Parathyroid adenoma (tissue), 2 donors: ENCODE results near the gene GREB1L.
"Not testable (repeated sequence)": the region's sequence is repeated elsewhere in the genome, so short reads cannot be mapped to it uniquely, and the experiment has no call there.

ENCODE experiments used
- H2AFZ ChIP-seq: fragments of 300-600 bp; sonication (generic); one replicate; pipeline ENCODE4 v1.7.0; 2017; ENCODE audit warnings: antibody characterized with exemption, mild to moderate bottlenecking
- H3K27ac ChIP-seq: fragments of 300-600 bp; sonication (generic); one replicate; pipeline ENCODE4 v1.7.0; 2017
- H3K27me3 ChIP-seq: fragments of 300-600 bp; sonication (generic); one replicate; pipeline ENCODE4 v1.7.0; 2017; ENCODE audit warnings: low read length; ENCODE audit not compliant: control insufficient read depth, insufficient read depth
- H3K36me3 ChIP-seq: fragments of 300-600 bp; sonication (generic); one replicate; pipeline ENCODE4 v1.7.0; 2017; ENCODE audit warnings: low read length; ENCODE audit not compliant: control insufficient read depth, insufficient read depth
- H3K4me1 ChIP-seq: fragments of 300-600 bp; sonication (generic); one replicate; pipeline ENCODE4 v1.7.0; 2017; ENCODE audit warnings: control low read depth
- H3K4me2 ChIP-seq: fragments of 300-600 bp; sonication (generic); one replicate; pipeline ENCODE4 v1.7.0; 2017; ENCODE audit warnings: low read length
- H3K4me3 ChIP-seq: fragments of 300-600 bp; sonication (generic); one replicate; pipeline ENCODE4 v1.7.0; 2017; ENCODE audit warnings: low read depth, low read length
- H3K79me2 ChIP-seq: fragments of 300-600 bp; sonication (generic); one replicate; pipeline ENCODE4 v1.7.0; 2017; ENCODE audit warnings: control low read depth
- H3K9ac ChIP-seq: fragments of 300-600 bp; sonication (generic); one replicate; pipeline ENCODE4 v1.7.0; 2017; ENCODE audit warnings: mild to moderate bottlenecking
- H3K9me3 ChIP-seq: fragments of 300-600 bp; sonication (generic); one replicate; pipeline ENCODE4 v1.7.0; 2017; ENCODE audit warnings: low read length; ENCODE audit not compliant: control insufficient read depth
- TF ChIP-seq, protein P1 (sequence below): fragments of 300-600 bp; sonication (generic); IDR thresholded peaks from one replicate; pipeline ENCODE4 v1.7.0; 2017; ENCODE audit warnings: antibody characterized with exemption, mild to moderate bottlenecking
- donor health status: primary hyperparathyroidism.

Gene GREB1L

DNA sequence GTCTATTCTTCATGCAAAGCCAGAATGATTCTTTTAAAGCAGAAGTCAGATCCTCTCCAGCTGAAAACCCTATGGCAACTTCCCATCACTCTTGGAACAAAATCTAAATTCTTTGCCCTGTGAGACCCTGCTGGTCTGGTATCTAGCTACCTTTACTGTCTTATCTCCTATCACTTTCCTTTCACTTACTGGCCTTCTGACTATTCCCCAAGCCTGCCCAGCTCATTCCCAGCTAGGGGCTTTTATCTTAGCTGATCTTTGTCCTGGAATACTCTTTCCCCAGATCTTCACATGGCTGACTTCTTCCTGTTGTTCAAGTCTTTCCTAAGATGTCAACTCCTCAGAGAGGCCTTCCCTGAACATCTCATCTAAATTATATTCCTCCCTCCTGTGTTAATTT lies 63.6 kb downstream of the GREB1L start:
- no peak overlapping the region for H3K4me3 ChIP-seq
- H3K27me3 ChIP-seq: no peaks in the 10 kb centered on the region
- peaks cover 3% of the 10 kb centered on the region for H3K4me1 ChIP-seq
- no peaks in the 10 kb centered on the region for H3K36me3 ChIP-seq
- no peak overlapping the region for H3K9ac ChIP-seq
- no peaks in the 10 kb centered on the region for H3K9me3 ChIP-seq
- H3K4me2 ChIP-seq: no peak overlapping the region
- no peak overlapping the region for H2AFZ ChIP-seq
- TF ChIP-seq, protein P1, sequence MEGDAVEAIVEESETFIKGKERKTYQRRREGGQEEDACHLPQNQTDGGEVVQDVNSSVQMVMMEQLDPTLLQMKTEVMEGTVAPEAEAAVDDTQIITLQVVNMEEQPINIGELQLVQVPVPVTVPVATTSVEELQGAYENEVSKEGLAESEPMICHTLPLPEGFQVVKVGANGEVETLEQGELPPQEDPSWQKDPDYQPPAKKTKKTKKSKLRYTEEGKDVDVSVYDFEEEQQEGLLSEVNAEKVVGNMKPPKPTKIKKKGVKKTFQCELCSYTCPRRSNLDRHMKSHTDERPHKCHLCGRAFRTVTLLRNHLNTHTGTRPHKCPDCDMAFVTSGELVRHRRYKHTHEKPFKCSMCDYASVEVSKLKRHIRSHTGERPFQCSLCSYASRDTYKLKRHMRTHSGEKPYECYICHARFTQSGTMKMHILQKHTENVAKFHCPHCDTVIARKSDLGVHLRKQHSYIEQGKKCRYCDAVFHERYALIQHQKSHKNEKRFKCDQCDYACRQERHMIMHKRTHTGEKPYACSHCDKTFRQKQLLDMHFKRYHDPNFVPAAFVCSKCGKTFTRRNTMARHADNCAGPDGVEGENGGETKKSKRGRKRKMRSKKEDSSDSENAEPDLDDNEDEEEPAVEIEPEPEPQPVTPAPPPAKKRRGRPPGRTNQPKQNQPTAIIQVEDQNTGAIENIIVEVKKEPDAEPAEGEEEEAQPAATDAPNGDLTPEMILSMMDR: no peak
- H3K27ac ChIP-seq: no peak overlapping the region
- no peaks in the 10 kb centered on the region for H3K79me2 ChIP-seq

DNA sequence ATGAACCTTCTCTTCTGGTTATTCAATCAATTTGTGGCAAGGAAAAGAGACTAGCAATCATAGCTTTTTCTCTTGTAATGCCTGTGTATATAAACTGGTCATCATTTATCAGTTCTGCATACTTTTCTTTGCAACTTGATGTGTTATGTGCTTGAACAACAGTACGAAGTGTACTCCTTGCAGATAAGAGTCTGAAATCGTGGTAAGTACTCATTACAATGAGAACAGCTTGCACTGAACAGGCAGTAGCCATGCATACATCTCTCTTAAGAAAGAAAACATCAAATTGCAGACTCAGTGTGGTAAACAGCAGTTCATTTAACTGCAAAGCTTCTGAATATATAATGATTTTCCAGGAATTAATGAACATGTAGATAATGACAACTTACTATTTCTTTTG lies 64.3 kb downstream of the GREB1L start:
- H3K4me1 ChIP-seq: no peaks in the 10 kb centered on the region
- TF ChIP-seq, protein P1: no peak
- H3K79me2 ChIP-seq: no peaks in the 10 kb centered on the region
- H3K27ac ChIP-seq: no peak overlapping the region
- no peaks in the 10 kb centered on the region for H3K27me3 ChIP-seq
- no peak overlapping the region for H2AFZ ChIP-seq
- H3K36me3 ChIP-seq: no peaks in the 10 kb centered on the region
- H3K4me3 ChIP-seq: no peak overlapping the region
- no peaks in the 10 kb centered on the region for H3K9me3 ChIP-seq
- no peak overlapping the region for H3K9ac ChIP-seq
- no peak overlapping the region for H3K4me2 ChIP-seq

DNA sequence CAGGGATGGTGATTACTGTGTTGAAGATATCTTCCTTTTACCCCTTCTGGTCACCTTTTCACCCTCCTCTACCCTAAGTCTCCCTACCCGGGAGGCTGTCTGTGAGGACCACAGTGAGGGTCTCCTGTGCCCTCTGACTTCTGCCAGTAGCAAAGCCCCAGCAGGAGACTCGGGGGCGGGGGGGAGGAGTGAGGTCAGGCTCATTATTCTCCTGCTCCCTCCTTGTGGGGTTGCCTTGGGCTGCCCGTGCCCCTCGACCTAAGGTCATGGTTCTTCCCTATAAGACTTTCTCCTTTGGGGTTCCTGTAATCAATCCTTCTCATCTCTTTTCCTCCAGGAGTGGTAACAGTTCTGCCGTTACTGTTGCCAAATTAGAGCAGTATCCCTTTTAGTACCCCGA lies 65.5 kb downstream of the GREB1L start:
- Histone ChIP-seq H3K36me3 (no peaks in the 10 kb centered on the region), H3K9ac (no peak overlapping the region), H2AFZ (no peak overlapping the region), H3K4me1 (no peaks in the 10 kb centered on the region), H3K4me2 (no peak overlapping the region), H3K4me3 (no peak overlapping the region), H3K79me2 (no peaks in the 10 kb centered on the region), H3K9me3 (no peaks in the 10 kb centered on the region), H3K27ac (no peak overlapping the region), H3K27me3 (no peaks in the 10 kb centered on the region)
- TF ChIP-seq, protein P1: no peak

DNA sequence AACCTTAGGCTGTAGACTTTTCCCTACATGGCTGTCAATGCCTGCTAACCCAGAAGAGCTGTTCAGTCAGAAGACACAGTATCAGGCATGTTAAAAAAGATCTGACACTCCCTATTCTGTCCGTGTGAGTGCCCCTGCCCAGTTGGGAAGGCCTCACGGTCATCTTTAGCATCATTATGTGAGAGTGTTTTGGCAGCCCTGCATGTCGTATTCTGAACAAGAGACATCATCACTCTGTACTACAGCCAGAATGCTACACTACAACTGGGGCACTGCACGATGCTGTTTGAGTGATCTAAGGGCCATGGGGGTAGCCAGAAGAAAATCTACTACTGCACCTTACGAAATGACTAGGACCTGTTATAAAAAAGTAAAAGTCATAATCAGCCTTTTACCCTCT lies 67.2 kb downstream of the GREB1L start:
- H3K4me3 ChIP-seq: no peak overlapping the region
- H3K4me2 ChIP-seq: no peak overlapping the region
- H3K9me3 ChIP-seq: no peaks in the 10 kb centered on the region
- H3K27ac ChIP-seq: no peak overlapping the region
- H2AFZ ChIP-seq: no peak overlapping the region
- no peaks in the 10 kb centered on the region for H3K79me2 ChIP-seq
- no peaks in the 10 kb centered on the region for H3K4me1 ChIP-seq
- H3K27me3 ChIP-seq: no peaks in the 10 kb centered on the region
- no peaks in the 10 kb centered on the region for H3K36me3 ChIP-seq
- no peak overlapping the region for H3K9ac ChIP-seq
- TF ChIP-seq, protein P1: no peak

DNA sequence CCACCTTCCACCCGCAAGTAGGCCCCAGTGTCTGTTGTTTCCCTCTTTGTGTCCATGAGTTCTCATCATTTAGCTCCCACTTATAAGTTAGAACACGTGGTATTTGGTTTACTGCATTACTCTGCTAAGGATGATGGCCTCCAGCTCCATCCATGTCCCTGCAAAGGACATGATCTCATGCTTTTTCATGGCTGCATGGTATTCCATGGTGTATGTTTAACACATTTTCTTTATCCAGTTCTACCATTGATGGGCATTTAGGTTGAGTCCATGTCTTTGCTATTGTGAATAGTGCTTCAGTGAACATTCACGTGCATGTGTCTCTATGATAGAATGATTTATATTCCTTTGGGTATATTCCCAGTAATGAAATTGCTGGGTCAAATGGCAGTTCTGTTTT lies 69.9 kb downstream of the GREB1L start:
- not testable (repeated sequence) for H3K9me3 ChIP-seq, H3K4me2 ChIP-seq, H3K27me3 ChIP-seq, H3K27ac ChIP-seq, H3K79me2 ChIP-seq, H3K4me3 ChIP-seq, H3K9ac ChIP-seq, H3K36me3 ChIP-seq, H2AFZ ChIP-seq, H3K4me1 ChIP-seq
